HG02623 (cell line): ENCODE data around the gene TRIM24.
"Not testable (repeated sequence)": the region's sequence is repeated elsewhere in the genome, so short reads cannot be mapped to it uniquely, and the experiment has no call there.

Source experiments
- ATAC-seq: cut with Tn5 transposase; IDR thresholded peaks from one replicate; pipeline ENCODE4 v1.9.1; 2021; ENCODE audit warnings: moderate library complexity; ENCODE audit not compliant: unreplicated experiment

TRIM24 gene

GRCh38 chr7:138460649-138461607 lies 869 bp downstream of the TRIM24 start:
- peak; percentile 36 for ATAC-seq

- not testable (repeated sequence) for ATAC-seq
Measured at GRCh38 chr7:138463291-138463618, 3.2 kb downstream of the TRIM24 start.

- no peak for ATAC-seq
Measured at GRCh38 chr7:138465046-138465445, 5.0 kb downstream of the TRIM24 start.

- peak; percentile 65 for ATAC-seq
Measured at GRCh38 chr7:138466069-138466756, 6.2 kb downstream of the TRIM24 start.

- ATAC-seq = no peak
Measured at GRCh38 chr7:138468244-138469123, 8.4 kb downstream of the TRIM24 start.

GRCh38 chr7:138470391-138471157 lies 10.5 kb downstream of the TRIM24 start:
- no peak for ATAC-seq

- ATAC-seq = no peak
Measured at GRCh38 chr7:138472292-138473079, 12.4 kb downstream of the TRIM24 start.

- no peak for ATAC-seq
Measured at GRCh38 chr7:138475377-138475776, 15.3 kb downstream of the TRIM24 start.

GRCh38 chr7:138477081-138477578 lies 17.1 kb downstream of the TRIM24 start:
- ATAC-seq = no peak

- ATAC-seq = no peak
Measured at GRCh38 chr7:138477581-138477980, 17.5 kb downstream of the TRIM24 start.

GRCh38 chr7:138478499-138478908 lies 18.4 kb downstream of the TRIM24 start:
- ATAC-seq = peak; percentile 81

- no peak for ATAC-seq
Measured at GRCh38 chr7:138480527-138480926, 20.5 kb downstream of the TRIM24 start.

- no peak for ATAC-seq
Measured at GRCh38 chr7:138481447-138482380, 21.7 kb downstream of the TRIM24 start.

- ATAC-seq = no peak
Measured at GRCh38 chr7:138483531-138483930, 23.5 kb downstream of the TRIM24 start.

- ATAC-seq = not testable (repeated sequence)
Measured at GRCh38 chr7:138485508-138485907, 25.4 kb downstream of the TRIM24 start.

GRCh38 chr7:138489139-138489538 lies 29.1 kb downstream of the TRIM24 start:
- ATAC-seq = not testable (repeated sequence)

GRCh38 chr7:138491612-138492386 lies 31.7 kb downstream of the TRIM24 start:
- no peak for ATAC-seq
